Keratinocyte (primary cell): ENCODE data around the gene KRTAP4-2.

Source experiments
- CTCF ChIP-seq, 3 experiments: IDR thresholded peaks in 1 of 3; conservative IDR thresholded peaks in 1 of 3; optimal IDR thresholded peaks in 1 of 3; 2 replicates in 2 of 3; 3 replicates in 1 of 3; pipeline versions ENCODE3 to v1.5.1; 2011; ENCODE audit warnings: low read length in 3 of 3, mild to moderate bottlenecking in 3 of 3, moderate library complexity in 2 of 3, control low read depth in 1 of 3, inconsistent platforms in 1 of 3; ENCODE audit not compliant: insufficient read depth in 2 of 3; ENCODE audit errors: extremely low read depth in 1 of 3
- EZH2 ChIP-seq: IDR thresholded peaks from one replicate; pipeline ENCODE4 v1.6.1; 2012; ENCODE audit warnings: inconsistent platforms, mild to moderate bottlenecking, low read length, moderate library complexity

- TF ChIP-seq CTCF (optimal IDR thresholded peaks at IDR 0.05 in 1 of 3, IDR thresholded peaks at IDR 0.05 in 1 of 3, conservative IDR thresholded peaks at IDR 0.05 in 1 of 3; ENCODE audit: extremely low read depth in 1 of 3, insufficient read depth in 2 of 3, low read length in 3 of 3) (no peak), EZH2 (no peak)
These were observed 21.5 kb upstream of the KRTAP4-2 start for GRCh38 chr17:41199421-41200078.
